Activated CD8-positive, alpha-beta T cell treated with anti-CD3 and anti-CD28 coated beads, Interleukin-2, amount 10 ng/mL, durations not matched to agents 7 days and 5 days (primary cell): ENCODE measurements around the gene ENTREP1. TPM values are rescaled to one million over a fixed set of nuclear protein-coding genes. Genes with fewer than 3 reads are reported as not detected.
"Not testable (repeated sequence)": the region's sequence is repeated elsewhere in the genome, so short reads cannot be mapped to it uniquely, and the experiment has no call there.

ENCODE experiments used
- ATAC-seq: fragments of 150-1000 bp; cut with Tn5 transposase; one replicate; pipeline ENCODE4 v1.10.0; 2021; ENCODE audit warnings: moderate library complexity
- CTCF ChIA-PET: fragments of 350-600 bp; sonication (Branson Sonifier 250); formaldehyde crosslinking; loops from one replicate; lab custom pipeline; 2021; ENCODE audit warnings: antibody characterized with exemption; lab: Charles Lee
- POLR2A ChIA-PET: fragments of 350-600 bp; sonication (Branson Sonifier 250); formaldehyde crosslinking; loops from one replicate; lab custom pipeline; 2021; ENCODE audit warnings: antibody characterized with exemption; lab: Charles Lee
- DNase-seq: peaks from one replicate; pipeline ENCODE4 v3.0.0-alpha.2; 2020
- H3K27ac Mint-ChIP-seq: one replicate; pipeline ENCODE4 v1.8.0; 2021; ENCODE audit warnings: mild to moderate bottlenecking, mixed read lengths
- H3K27me3 Mint-ChIP-seq: one replicate; pipeline ENCODE4 v1.8.0; 2021; ENCODE audit warnings: low read depth, mixed read lengths
- H3K36me3 Mint-ChIP-seq: one replicate; pipeline ENCODE4 v1.8.0; 2021; ENCODE audit warnings: low read depth, mixed read lengths
- H3K4me1 Mint-ChIP-seq: one replicate; pipeline ENCODE4 v1.8.0; 2021; ENCODE audit warnings: low read depth, mixed read lengths
- H3K4me3 Mint-ChIP-seq: one replicate; pipeline ENCODE4 v1.8.0; 2021; ENCODE audit warnings: mild to moderate bottlenecking, mixed read lengths
- H3K9me3 Mint-ChIP-seq: one replicate; pipeline ENCODE4 v1.8.0; 2022; ENCODE audit warnings: mixed read lengths; ENCODE audit not compliant: insufficient read depth
- total RNA-seq, 2 experiments: library from RNA; stranded (reverse); gene quantifications; one replicate each; pipeline ENCODE4 v1.2.3, GENCODE V29; 2021

ENTREP1 gene
- total RNA-seq, 2 experiments from 2014 or later: not detected

DNA sequence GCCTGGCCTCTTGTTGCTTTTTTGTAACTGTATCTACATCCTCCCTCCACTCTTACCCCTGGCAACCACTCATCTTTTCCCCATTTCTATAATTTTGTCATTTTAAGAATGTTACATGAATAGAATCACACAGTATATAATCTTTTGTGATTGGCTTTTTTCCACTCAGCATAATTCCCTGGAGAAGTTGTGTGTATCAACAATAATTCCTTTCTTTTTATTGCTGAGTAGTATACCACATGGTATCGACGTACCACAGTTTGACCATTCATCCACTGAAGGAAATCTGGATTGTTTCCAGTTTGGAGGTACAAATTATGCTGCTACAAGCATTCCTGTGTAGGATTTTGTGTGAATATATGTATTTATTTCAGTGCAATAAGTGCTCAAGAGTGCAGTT is 21.7 kb upstream of the ENTREP1 start:
- H3K9me3 Mint-ChIP-seq: no peaks in the 10 kb centered on the region
- H3K4me3 Mint-ChIP-seq: no peak overlapping the region
- no peaks in the 10 kb centered on the region for H3K4me1 Mint-ChIP-seq
- ATAC-seq: no peak
- H3K36me3 Mint-ChIP-seq: no peaks in the 10 kb centered on the region
- H3K27ac Mint-ChIP-seq: no peak overlapping the region
- ChIA-PET POLR2A (no interaction called here), CTCF (no interaction called here)
- peaks cover 2% of the 10 kb centered on the region for H3K27me3 Mint-ChIP-seq
- no peak for DNase-seq

DNA sequence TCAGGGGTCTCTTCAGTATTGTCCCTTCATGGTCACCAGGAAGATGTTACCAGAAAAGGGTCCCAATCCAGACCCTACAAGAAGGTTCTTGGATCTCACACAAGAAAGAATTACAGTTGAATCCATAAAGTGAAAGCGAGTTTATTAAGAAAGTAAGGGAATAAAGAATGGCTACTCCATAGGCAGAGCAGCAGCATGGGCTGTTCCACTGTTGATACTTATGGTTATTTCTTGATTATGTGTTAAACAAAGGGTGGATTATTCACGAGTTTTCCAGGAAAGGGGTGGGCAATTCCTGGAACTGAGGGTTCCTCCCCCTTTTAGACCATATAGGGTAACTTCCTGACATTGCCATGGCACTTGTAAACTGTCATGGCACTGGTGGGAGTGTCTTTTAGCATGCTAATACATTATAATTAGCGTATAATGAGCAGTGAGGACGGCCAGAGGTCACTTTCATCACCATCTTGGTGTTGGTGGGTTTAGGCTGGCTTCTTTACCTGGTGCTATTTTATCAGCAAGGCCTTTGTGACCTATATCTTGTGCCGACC is 18.0 kb upstream of the ENTREP1 start:
- H3K36me3 Mint-ChIP-seq, H3K27me3 Mint-ChIP-seq, H3K27ac Mint-ChIP-seq, H3K4me1 Mint-ChIP-seq, H3K4me3 Mint-ChIP-seq, CTCF ChIA-PET, ATAC-seq, DNase-seq, H3K9me3 Mint-ChIP-seq, POLR2A ChIA-PET: not testable (repeated sequence)

DNA sequence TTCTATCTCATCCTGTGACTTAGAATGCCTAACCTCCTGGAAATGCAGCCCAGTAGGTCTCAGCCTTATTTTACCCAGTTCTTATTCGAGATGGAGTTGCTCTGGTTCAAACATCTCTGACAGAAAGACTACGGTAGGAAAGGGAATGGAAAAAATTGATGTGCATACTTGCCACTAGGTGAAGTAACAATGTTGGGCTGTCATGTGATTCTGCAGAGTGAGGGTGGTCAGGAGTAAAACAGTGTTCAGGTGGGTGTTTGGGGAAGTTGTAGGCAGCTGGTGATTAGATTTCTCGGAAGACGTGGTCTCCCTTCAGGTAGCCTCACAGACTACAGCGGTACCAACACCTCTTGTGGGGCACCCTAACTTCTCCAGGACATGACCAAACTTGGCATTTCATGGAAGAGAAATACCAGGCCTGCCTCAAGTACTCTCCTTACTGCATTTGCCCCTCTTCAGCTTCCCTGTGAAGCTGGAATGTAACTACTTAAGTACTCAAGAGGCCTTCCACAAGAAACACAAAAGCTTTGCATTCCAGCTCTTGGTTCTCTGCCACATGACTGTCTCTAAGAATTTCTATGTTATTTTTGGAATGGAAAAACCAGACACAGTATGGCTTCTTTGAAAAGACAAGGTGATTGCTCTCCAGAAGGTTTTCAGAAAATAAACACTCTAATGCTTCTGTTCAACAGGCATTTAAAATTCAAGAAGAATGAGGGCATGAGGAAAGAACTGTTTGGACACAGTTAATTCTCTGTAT is 17.4 kb upstream of the ENTREP1 start:
- H3K4me1 Mint-ChIP-seq: no peaks in the 10 kb centered on the region
- peaks cover 2% of the 10 kb centered on the region for H3K27me3 Mint-ChIP-seq
- POLR2A ChIA-PET: interaction anchor here (0.7 kb wide), 1 partner anchor 738 kb away, joined by 3 read pairs; no protein-coding TSS in a partner anchor
- H3K27ac Mint-ChIP-seq: no peak overlapping the region
- no peak for ATAC-seq
- H3K36me3 Mint-ChIP-seq: peaks cover 1% of the 10 kb centered on the region
- peaks cover 8% of the 10 kb centered on the region for H3K9me3 Mint-ChIP-seq
- H3K4me3 Mint-ChIP-seq: no peak overlapping the region
- CTCF ChIA-PET: no interaction called here
- no peak for DNase-seq

DNA sequence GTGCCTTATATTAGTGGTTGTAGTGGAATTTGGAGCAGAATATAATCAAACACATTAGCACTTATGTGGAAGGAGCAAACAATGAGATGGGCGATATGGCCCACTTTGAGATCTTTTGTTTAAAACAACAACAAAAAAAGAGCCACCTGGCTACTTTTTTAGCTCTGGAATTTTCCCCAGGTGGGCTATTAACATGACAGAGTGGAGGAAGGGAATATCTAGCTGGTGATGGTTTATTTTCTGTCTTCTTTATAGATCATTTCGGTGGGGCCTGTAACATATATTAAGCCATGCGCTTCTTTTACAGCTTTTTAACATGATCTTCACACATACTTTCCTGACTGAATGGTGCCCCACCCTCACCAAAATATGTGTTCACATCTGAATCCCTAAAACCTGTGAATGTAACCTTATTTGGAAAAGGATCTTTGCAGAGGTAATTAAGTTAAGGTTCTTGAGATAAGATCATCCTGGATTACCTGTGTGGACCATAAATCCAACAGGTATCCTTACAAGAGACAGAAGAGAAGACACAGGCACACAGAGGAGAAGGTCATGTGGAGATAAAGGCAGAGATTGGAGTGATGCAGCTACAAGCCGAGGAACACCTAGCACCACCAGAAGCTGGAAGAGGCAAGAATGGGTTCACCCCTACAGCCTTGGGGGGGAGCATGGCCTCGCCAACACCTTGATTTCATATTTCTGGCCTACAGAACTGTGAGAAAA is 16.6 kb upstream of the ENTREP1 start:
- CTCF ChIA-PET: no interaction called here
- Mint-ChIP-seq H3K9me3 (peaks cover 8% of the 10 kb centered on the region), H3K27ac (no peak overlapping the region), H3K36me3 (peaks cover 1% of the 10 kb centered on the region), H3K4me3 (no peak overlapping the region), H3K4me1 (no peaks in the 10 kb centered on the region), H3K27me3 (peaks cover 2% of the 10 kb centered on the region)
- ATAC-seq: no peak
- DNase-seq: no peak
- POLR2A ChIA-PET: interaction anchor here (0.7 kb wide), 1 partner anchor 737 kb away, joined by 3 read pairs; no protein-coding TSS in a partner anchor

DNA sequence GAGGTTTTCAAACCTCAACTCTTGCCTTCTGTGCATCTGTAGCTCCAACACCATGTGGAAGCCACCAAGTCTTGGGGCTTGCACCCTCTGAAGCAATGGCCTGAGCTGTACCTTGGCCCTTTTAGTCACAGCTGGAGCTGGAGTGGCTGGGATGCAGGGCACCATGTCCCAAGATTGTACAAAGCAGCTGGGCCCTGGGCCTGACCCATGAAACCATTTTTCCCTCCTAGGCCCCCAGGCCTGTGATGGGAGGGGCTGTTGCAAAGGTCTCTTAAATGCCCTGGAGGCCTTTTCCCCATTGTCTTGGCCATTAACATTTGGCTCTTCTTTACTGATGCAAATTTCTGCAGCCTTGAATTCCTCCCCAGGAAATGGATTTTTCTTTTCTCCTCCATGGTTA is 11.8 kb upstream of the ENTREP1 start:
- H3K36me3 Mint-ChIP-seq: peaks cover 1% of the 10 kb centered on the region
- ATAC-seq (no peak), DNase-seq (no peak)
- H3K4me3 Mint-ChIP-seq: no peak overlapping the region
- no peaks in the 10 kb centered on the region for H3K27me3 Mint-ChIP-seq
- CTCF ChIA-PET: no interaction called here
- H3K4me1 Mint-ChIP-seq: no peaks in the 10 kb centered on the region
- H3K9me3 Mint-ChIP-seq: peaks cover 19% of the 10 kb centered on the region
- POLR2A ChIA-PET: no interaction called here
- no peak overlapping the region for H3K27ac Mint-ChIP-seq

DNA sequence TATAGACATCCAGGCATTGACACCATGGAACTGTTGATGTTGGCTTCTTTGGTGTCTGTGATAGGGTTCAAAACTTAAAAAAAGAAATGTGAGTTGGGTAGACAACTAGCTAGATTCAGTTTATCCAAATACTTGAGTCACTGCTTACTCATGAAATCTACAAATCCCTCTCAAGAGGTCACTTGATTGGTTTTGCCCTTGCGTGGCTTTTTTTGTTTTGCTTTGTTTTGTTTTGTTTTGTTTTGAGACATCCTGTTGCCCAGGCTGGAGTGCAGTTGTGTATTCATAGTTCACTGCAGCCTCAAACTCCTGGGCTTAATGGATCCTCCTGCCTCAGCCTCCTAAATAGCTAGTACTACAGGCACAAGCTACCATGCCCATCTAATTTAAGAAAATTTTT is 10.5 kb upstream of the ENTREP1 start:
- Mint-ChIP-seq H3K4me3 (no peak overlapping the region), H3K9me3 (peaks cover 19% of the 10 kb centered on the region), H3K36me3 (peaks cover 1% of the 10 kb centered on the region), H3K27ac (no peak overlapping the region), H3K4me1 (no peaks in the 10 kb centered on the region), H3K27me3 (no peaks in the 10 kb centered on the region)
- DNase-seq (no peak), ATAC-seq (no peak)
- CTCF ChIA-PET: no interaction called here
- POLR2A ChIA-PET: no interaction called here

DNA sequence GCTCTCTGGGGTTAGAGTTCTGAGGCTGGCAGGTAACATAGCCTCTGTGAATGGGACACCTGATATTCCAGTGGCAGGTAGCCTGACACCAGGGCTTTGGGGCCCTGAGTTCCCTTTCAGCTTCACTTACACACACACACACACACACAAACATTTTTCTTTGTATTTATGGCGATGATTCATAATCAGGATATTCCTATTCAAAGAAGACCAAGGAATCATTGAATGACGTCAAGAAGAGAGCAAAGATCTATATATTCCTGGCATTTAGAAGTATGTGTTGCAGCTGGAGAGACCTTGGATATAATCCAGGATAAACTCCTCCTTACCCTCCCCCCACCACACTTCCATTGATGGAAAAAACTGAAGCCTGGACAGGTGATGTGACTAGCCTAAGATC is 7.9 kb upstream of the ENTREP1 start:
- no peak overlapping the region for H3K27ac Mint-ChIP-seq
- no peak overlapping the region for H3K4me3 Mint-ChIP-seq
- no peak for DNase-seq
- no peaks in the 10 kb centered on the region for H3K4me1 Mint-ChIP-seq
- no peaks in the 10 kb centered on the region for H3K27me3 Mint-ChIP-seq
- peaks cover under 1% of the 10 kb centered on the region for H3K36me3 Mint-ChIP-seq
- POLR2A ChIA-PET: no interaction called here
- CTCF ChIA-PET: no interaction called here
- H3K9me3 Mint-ChIP-seq: peaks cover 15% of the 10 kb centered on the region
- no peak for ATAC-seq

DNA sequence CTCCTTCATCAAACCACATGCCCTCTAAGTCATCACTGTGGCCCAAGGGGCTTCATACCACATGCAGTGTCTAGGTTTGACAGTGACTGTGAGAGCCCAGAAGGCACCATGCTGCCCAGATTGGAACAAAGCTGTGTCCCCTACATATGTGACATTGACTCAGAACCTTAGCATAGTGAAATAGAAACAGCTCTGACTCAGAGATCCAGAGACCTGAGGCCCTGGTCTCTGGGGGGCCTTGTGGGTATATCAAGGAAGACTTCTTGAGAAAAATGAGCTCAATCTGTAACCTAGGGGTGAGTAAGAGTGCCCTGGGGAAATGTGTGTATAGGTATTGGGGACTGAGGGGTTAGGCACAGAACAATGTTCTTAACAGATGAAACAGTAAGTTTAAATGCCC is 7.1 kb upstream of the ENTREP1 start:
- ChIA-PET POLR2A (no interaction called here), CTCF (no interaction called here)
- Mint-ChIP-seq H3K9me3 (peaks cover 11% of the 10 kb centered on the region), H3K4me3 (no peak overlapping the region), H3K36me3 (no peaks in the 10 kb centered on the region), H3K27me3 (peaks cover 2% of the 10 kb centered on the region), H3K4me1 (no peaks in the 10 kb centered on the region), H3K27ac (no peak overlapping the region)
- DNase-seq (no peak), ATAC-seq (no peak)

DNA sequence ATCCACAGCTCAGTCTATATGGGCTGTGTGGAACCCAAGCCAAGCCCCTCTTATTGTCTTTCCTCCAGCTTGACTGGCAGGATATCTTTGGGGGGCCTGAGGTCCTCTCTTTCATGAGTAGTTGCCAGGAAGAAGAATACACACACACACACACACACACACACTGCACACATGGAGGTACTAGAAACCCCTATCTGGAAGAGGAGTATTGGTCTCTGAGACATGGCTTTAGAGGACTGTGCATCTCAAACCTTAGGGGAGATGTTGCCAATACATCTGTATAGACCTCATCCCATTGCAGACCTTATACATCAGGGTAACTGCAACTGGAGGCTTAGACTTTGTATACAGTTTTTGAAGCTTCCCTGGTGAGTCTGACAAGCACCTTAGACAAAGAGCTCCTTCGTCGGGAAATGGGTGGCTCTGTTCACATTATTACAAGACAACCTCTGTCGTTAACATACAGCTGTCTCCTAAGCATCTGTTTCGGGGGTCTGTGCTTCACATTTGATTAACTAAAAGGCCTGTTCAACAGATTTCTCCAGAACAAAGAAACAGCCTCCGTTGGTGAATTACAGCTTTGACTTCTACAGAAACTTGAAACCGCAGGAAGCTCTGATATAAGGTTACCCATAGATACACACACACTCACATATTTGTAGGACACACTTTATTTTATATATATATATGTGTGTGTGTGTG is 5.5 kb upstream of the ENTREP1 start:
- H3K27me3 Mint-ChIP-seq: peaks cover 14% of the 10 kb centered on the region
- ChIA-PET POLR2A (no interaction called here), CTCF (interaction anchor here (1.4 kb wide), 1 partner anchor 10 kb away, joined by 3 read pairs; no protein-coding TSS in a partner anchor)
- H3K4me3 Mint-ChIP-seq: no peak overlapping the region
- ATAC-seq (no peak), DNase-seq (no peak)
- no peak overlapping the region for H3K27ac Mint-ChIP-seq
- H3K36me3 Mint-ChIP-seq: no peaks in the 10 kb centered on the region
- peaks cover 5% of the 10 kb centered on the region for H3K9me3 Mint-ChIP-seq
- H3K4me1 Mint-ChIP-seq: no peaks in the 10 kb centered on the region

DNA sequence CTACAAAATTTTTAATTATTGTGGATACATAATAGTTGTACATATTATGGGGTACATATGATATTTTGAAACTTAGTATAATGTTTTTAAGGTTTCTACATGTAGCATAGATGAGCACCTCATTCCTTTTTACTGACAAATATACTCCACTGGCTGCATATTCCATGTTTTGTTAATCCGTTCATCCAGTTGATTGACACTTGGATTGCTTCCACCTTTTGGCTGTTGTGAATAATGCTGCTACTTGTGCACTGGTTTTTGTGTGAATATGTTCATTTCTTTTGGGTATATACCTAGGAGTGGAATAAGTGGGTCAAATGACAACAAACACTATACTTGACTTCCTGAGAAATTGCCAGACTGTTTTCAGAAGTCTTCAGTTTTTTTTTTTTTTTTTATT is 2.8 kb upstream of the ENTREP1 start:
- Mint-ChIP-seq H3K27ac (no peak overlapping the region), H3K36me3 (no peaks in the 10 kb centered on the region), H3K27me3 (peaks cover 33% of the 10 kb centered on the region), H3K4me1 (no peaks in the 10 kb centered on the region), H3K4me3 (no peak overlapping the region), H3K9me3 (no peaks in the 10 kb centered on the region)
- POLR2A ChIA-PET: no interaction called here
- CTCF ChIA-PET: no interaction called here
- ATAC-seq (no peak), DNase-seq (no peak)

DNA sequence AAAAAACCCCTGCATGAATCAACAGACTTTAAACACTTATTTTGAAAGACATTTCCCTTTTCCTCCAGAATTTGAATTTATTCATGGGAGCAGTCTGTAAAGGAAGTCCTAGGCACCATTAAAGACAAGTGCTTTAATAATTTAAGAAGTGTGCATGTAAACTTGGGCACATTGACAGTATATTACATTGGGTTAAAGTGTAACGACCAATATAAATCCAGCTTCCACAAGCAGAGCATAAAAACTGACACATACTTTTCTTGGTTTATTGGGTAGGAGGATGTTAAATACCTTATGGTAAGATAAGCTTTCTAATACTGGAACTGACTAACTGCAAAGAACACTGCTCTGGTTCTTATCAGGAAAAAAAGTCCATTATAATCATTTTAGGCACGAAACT is 1.2 kb upstream of the ENTREP1 start:
- Mint-ChIP-seq H3K36me3 (no peaks in the 10 kb centered on the region), H3K4me1 (no peaks in the 10 kb centered on the region), H3K9me3 (no peaks in the 10 kb centered on the region), H3K27ac (no peak overlapping the region), H3K27me3 (peaks cover 41% of the 10 kb centered on the region), H3K4me3 (no peak overlapping the region)
- POLR2A ChIA-PET: no interaction called here
- DNase-seq: no peak
- CTCF ChIA-PET: no interaction called here
- no peak for ATAC-seq
